Measurements from ENCODE around the gene ARID1B.

ARID1B gene

GRCh38 chr6:157064502-157064901, 287.3 kb downstream of the ARID1B start:
- no peak for DNase-seq

- no peak for DNase-seq
Observed at GRCh38 chr6:157065366-157065765, 288.2 kb downstream of the ARID1B start.

- no peak for DNase-seq
Observed at GRCh38 chr6:157066781-157067491, 289.8 kb downstream of the ARID1B start.

GRCh38 chr6:157067507-157067906, 290.3 kb downstream of the ARID1B start:
- DNase-seq: no peak

- no peak for DNase-seq
Observed at GRCh38 chr6:157068691-157069324, 291.6 kb downstream of the ARID1B start.

- DNase-seq: no peak
Observed at GRCh38 chr6:157069585-157069984, 292.4 kb downstream of the ARID1B start.

GRCh38 chr6:157070403-157071107, 293.4 kb downstream of the ARID1B start:
- peak; percentile 72 for DNase-seq

GRCh38 chr6:157072128-157072527, 294.9 kb downstream of the ARID1B start:
- DNase-seq: no peak

GRCh38 chr6:157073596-157073995, 296.4 kb downstream of the ARID1B start:
- DNase-seq: no peak

GRCh38 chr6:157074969-157075368, 297.8 kb downstream of the ARID1B start:
- DNase-seq: no peak

- no peak for DNase-seq
Observed at GRCh38 chr6:157075549-157076450, 298.6 kb downstream of the ARID1B start.

GRCh38 chr6:157076451-157076822, 299.3 kb downstream of the ARID1B start:
- DNase-seq: no peak

GRCh38 chr6:157077251-157077650, 300.1 kb downstream of the ARID1B start:
- DNase-seq: no peak

GRCh38 chr6:157078326-157078725, 301.1 kb downstream of the ARID1B start:
- no peak for DNase-seq

GRCh38 chr6:157079277-157079676, 302.1 kb downstream of the ARID1B start:
- DNase-seq: no peak

GRCh38 chr6:157079771-157080170, 302.6 kb downstream of the ARID1B start:
- DNase-seq: no peak

GRCh38 chr6:157080986-157081391, 303.8 kb downstream of the ARID1B start:
- DNase-seq: peak; percentile 63

- no peak for DNase-seq
Observed at GRCh38 chr6:157083343-157083742, 306.2 kb downstream of the ARID1B start.

- no peak for DNase-seq
Observed at GRCh38 chr6:157086632-157087031, 309.5 kb downstream of the ARID1B start.

- peak; percentile 46 for DNase-seq
Observed at GRCh38 chr6:157087974-157088373, 310.8 kb downstream of the ARID1B start.

- no peak for DNase-seq
Observed at GRCh38 chr6:157088841-157089240, 311.7 kb downstream of the ARID1B start.

- DNase-seq: peak; percentile 60
Observed at GRCh38 chr6:157089258-157089657, 312.1 kb downstream of the ARID1B start.

GRCh38 chr6:157089851-157090250, 312.7 kb downstream of the ARID1B start:
- no peak for DNase-seq
